ENCODE results near the gene MCU.

MCU gene

DNA sequence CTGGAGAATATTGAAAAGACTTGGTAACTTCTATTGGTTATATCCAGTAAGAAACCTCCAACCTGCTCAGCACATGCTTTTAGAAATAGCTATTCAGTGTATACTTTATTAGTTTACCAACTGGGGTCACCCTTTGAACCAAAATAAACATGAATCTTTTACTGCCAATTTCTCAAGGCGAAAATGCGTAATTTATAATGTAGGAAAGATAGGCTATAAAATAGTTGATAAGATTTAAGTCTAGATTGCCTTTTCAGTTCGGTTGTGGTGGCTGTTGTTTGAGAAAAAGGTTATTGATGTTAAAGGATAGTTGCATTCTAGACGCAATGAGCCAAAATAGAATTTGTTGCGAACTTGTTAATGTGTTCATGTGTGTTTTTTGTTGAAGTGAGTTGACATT lies 119.0 kb downstream of the MCU start:
- no peak overlapping the region for H3K9ac ChIP-seq (ENCODE audit: low read depth in 1 of 2, low read length in 2 of 2)
- H3K4me1 ChIP-seq (ENCODE audit: control insufficient read depth in 1 of 2, insufficient read depth in 2 of 2, low read length in 2 of 2) = no peaks in the 10 kb centered on the region
- H3K27ac ChIP-seq (ENCODE audit: low read depth, low read length) = no peak overlapping the region
- H3K9me3 ChIP-seq (ENCODE audit: control insufficient read depth in 1 of 2, low read length in 2 of 2) = no peaks in the 10 kb centered on the region
- H3K27me3 ChIP-seq (ENCODE audit: control insufficient read depth in 1 of 2, insufficient read depth in 2 of 2, low read length in 2 of 2) = no peaks in the 10 kb centered on the region
- H3K4me3 ChIP-seq (ENCODE audit: low read depth in 1 of 2, low read length in 2 of 2) = no peak overlapping the region
- no peaks in the 10 kb centered on the region for H3K36me3 ChIP-seq (ENCODE audit: control insufficient read depth in 1 of 2, insufficient read depth in 2 of 2, low read length in 2 of 2)

DNA sequence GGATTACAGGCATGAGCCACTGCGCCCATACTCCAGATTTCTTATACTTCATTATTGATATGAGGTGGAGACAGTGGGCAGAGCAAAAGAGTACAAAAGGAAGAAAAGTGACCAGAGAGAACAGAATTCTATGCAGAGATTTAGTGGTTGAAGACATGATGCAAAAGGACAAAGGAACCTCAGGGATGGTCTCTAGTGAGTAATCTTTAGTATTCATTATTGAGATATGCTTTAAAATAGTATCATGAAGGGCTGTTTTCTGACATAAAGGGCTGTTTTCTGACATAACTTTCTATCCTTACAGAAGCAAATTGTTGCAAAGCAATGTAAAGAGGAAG lies 120.4 kb downstream of the MCU start:
- Histone ChIP-seq H3K9me3 (ENCODE audit: control insufficient read depth in 1 of 2, low read length in 2 of 2) (no peaks in the 10 kb centered on the region), H3K36me3 (ENCODE audit: control insufficient read depth in 1 of 2, insufficient read depth in 2 of 2, low read length in 2 of 2) (no peaks in the 10 kb centered on the region), H3K4me1 (ENCODE audit: control insufficient read depth in 1 of 2, insufficient read depth in 2 of 2, low read length in 2 of 2) (peaks cover 0 to 7% of the 10 kb centered on the region in 2 donors), H3K27ac (ENCODE audit: low read depth, low read length) (no peak overlapping the region), H3K9ac (ENCODE audit: low read depth in 1 of 2, low read length in 2 of 2) (no peak overlapping the region), H3K27me3 (ENCODE audit: control insufficient read depth in 1 of 2, insufficient read depth in 2 of 2, low read length in 2 of 2) (no peaks in the 10 kb centered on the region), H3K4me3 (ENCODE audit: low read depth in 1 of 2, low read length in 2 of 2) (no peak overlapping the region)

GRCh38 chr10:72812753-72813430 lies 120.9 kb downstream of the MCU start:
- no peaks in the 10 kb centered on the region for H3K27me3 ChIP-seq (ENCODE audit: control insufficient read depth in 1 of 2, insufficient read depth in 2 of 2, low read length in 2 of 2)
- peaks cover 0 to 7% of the 10 kb centered on the region in 2 donors for H3K4me1 ChIP-seq (ENCODE audit: control insufficient read depth in 1 of 2, insufficient read depth in 2 of 2, low read length in 2 of 2)
- no peaks in the 10 kb centered on the region for H3K9me3 ChIP-seq (ENCODE audit: control insufficient read depth in 1 of 2, low read length in 2 of 2)
- H3K36me3 ChIP-seq (ENCODE audit: control insufficient read depth in 1 of 2, insufficient read depth in 2 of 2, low read length in 2 of 2) = no peaks in the 10 kb centered on the region
- H3K9ac ChIP-seq (ENCODE audit: low read depth in 1 of 2, low read length in 2 of 2) = no peak overlapping the region
- H3K4me3 ChIP-seq (ENCODE audit: low read depth in 1 of 2, low read length in 2 of 2) = no peak overlapping the region
- no peak overlapping the region for H3K27ac ChIP-seq (ENCODE audit: low read depth, low read length)

DNA sequence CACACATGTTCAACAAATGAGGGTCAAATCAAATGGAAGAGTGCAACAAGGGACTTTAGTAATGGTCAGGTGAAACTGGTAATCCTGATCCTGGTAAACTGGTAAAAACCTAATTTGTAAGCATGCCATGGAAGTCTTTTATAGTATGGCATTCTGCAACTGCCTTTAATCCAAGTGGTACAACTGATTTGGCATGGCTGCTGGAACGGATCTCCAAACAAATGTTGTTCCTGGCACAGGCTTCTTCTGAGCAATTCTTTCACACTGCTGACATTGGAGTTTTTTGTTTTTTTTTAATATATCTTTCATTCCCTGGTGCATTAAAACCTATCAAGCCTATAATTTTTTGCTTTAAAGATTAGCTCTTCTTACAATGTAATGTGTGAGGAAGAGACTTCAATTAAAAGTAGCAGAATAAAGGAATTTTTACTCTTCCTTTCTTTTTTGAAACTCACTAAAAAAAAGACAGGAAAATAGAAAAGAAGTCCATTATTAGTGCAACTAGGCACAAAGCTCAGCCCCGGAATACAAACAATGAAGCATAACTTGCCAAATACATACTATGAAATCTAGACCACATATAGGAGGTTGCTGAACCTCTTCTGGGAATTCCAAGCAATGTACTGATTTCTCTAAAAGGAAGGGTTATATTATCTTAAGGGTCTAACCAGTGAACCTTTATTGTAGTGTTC lies 122.3 kb downstream of the MCU start:
- H3K36me3 ChIP-seq (ENCODE audit: control insufficient read depth in 1 of 2, insufficient read depth in 2 of 2, low read length in 2 of 2) = no peaks in the 10 kb centered on the region
- peaks cover 0 to 14% of the 10 kb centered on the region in 2 donors for H3K4me1 ChIP-seq (ENCODE audit: control insufficient read depth in 1 of 2, insufficient read depth in 2 of 2, low read length in 2 of 2)
- no peaks in the 10 kb centered on the region for H3K9me3 ChIP-seq (ENCODE audit: control insufficient read depth in 1 of 2, low read length in 2 of 2)
- H3K9ac ChIP-seq (ENCODE audit: low read depth in 1 of 2, low read length in 2 of 2) = no peak overlapping the region
- no peak overlapping the region for H3K27ac ChIP-seq (ENCODE audit: low read depth, low read length)
- no peak overlapping the region for H3K4me3 ChIP-seq (ENCODE audit: low read depth in 1 of 2, low read length in 2 of 2)
- no peaks in the 10 kb centered on the region for H3K27me3 ChIP-seq (ENCODE audit: control insufficient read depth in 1 of 2, insufficient read depth in 2 of 2, low read length in 2 of 2)

DNA sequence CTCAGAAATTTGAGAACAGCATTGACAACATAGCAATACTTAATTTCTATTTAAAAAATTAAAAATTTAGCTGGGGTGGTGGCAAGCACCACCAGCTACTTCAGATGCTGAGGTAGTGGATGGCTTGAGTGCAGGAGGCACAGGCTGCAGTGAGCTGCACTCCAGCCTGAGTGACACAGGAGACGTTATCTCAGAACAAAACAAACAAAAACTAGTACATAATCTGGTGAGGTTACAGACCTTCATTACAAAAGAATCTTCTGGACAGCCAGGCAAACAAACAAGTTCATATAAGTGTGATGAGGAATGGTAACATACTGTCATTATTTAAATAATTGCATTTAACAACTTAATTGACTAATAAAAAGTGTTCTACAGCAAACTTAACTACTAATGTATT lies 124.6 kb downstream of the MCU start:
- Histone ChIP-seq H3K36me3 (ENCODE audit: control insufficient read depth in 1 of 2, insufficient read depth in 2 of 2, low read length in 2 of 2) (no peaks in the 10 kb centered on the region), H3K27ac (ENCODE audit: low read depth, low read length) (no peak overlapping the region), H3K9ac (ENCODE audit: low read depth in 1 of 2, low read length in 2 of 2) (no peak overlapping the region)

DNA sequence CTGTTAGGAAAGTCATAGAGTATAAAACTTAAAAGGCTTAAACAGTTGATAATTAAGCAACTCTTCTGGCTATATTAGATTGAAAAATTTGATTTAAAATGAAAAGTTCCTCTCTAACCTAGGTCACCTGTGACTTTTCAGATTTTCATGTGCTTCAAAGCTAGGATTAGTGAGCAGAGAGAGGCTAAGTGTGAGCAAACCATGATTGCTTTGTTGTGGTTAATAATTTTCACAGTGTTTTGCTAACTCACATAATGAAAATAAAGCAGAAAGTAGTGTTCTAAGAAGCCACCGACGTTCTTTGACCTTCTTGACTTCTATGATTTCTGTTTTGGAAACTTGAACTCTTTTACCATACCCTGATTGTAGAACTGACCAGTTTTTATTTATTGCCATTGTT lies 126.1 kb downstream of the MCU start:
- H3K9me3 ChIP-seq (ENCODE audit: control insufficient read depth in 1 of 2, low read length in 2 of 2) = peaks cover 0 to 6% of the 10 kb centered on the region in 2 donors
- H3K9ac ChIP-seq (ENCODE audit: low read depth in 1 of 2, low read length in 2 of 2) = no peak overlapping the region
- H3K36me3 ChIP-seq (ENCODE audit: control insufficient read depth in 1 of 2, insufficient read depth in 2 of 2, low read length in 2 of 2) = no peaks in the 10 kb centered on the region
- no peaks in the 10 kb centered on the region for H3K27me3 ChIP-seq (ENCODE audit: control insufficient read depth in 1 of 2, insufficient read depth in 2 of 2, low read length in 2 of 2)
- peaks cover 0 to 14% of the 10 kb centered on the region in 2 donors for H3K4me1 ChIP-seq (ENCODE audit: control insufficient read depth in 1 of 2, insufficient read depth in 2 of 2, low read length in 2 of 2)
- H3K27ac ChIP-seq (ENCODE audit: low read depth, low read length) = no peak overlapping the region
- no peak overlapping the region for H3K4me3 ChIP-seq (ENCODE audit: low read depth in 1 of 2, low read length in 2 of 2)

More for the DNA sequence above, 124.6 kb downstream of the MCU start:
- peaks cover 0 to 14% of the 10 kb centered on the region in 2 donors for H3K4me1 ChIP-seq (ENCODE audit: control insufficient read depth in 1 of 2, insufficient read depth in 2 of 2, low read length in 2 of 2)
- H3K4me3 ChIP-seq (ENCODE audit: low read depth in 1 of 2, low read length in 2 of 2) = no peak overlapping the region
- no peaks in the 10 kb centered on the region for H3K27me3 ChIP-seq (ENCODE audit: control insufficient read depth in 1 of 2, insufficient read depth in 2 of 2, low read length in 2 of 2)
- no peaks in the 10 kb centered on the region for H3K9me3 ChIP-seq (ENCODE audit: control insufficient read depth in 1 of 2, low read length in 2 of 2)

- Histone ChIP-seq H3K36me3 (ENCODE audit: control insufficient read depth in 1 of 2, insufficient read depth in 2 of 2, low read length in 2 of 2) (no peaks in the 10 kb centered on the region), H3K9me3 (ENCODE audit: control insufficient read depth in 1 of 2, low read length in 2 of 2) (peaks cover 0 to 6% of the 10 kb centered on the region in 2 donors), H3K4me1 (ENCODE audit: control insufficient read depth in 1 of 2, insufficient read depth in 2 of 2, low read length in 2 of 2) (peaks cover 0 to 14% of the 10 kb centered on the region in 2 donors), H3K4me3 (ENCODE audit: low read depth in 1 of 2, low read length in 2 of 2) (no peak overlapping the region), H3K9ac (ENCODE audit: low read depth in 1 of 2, low read length in 2 of 2) (no peak overlapping the region), H3K27me3 (ENCODE audit: control insufficient read depth in 1 of 2, insufficient read depth in 2 of 2, low read length in 2 of 2) (no peaks in the 10 kb centered on the region), H3K27ac (ENCODE audit: low read depth, low read length) (no peak overlapping the region)
Observed at GRCh38 chr10:72819053-72819452, 127.1 kb downstream of the MCU start.

DNA sequence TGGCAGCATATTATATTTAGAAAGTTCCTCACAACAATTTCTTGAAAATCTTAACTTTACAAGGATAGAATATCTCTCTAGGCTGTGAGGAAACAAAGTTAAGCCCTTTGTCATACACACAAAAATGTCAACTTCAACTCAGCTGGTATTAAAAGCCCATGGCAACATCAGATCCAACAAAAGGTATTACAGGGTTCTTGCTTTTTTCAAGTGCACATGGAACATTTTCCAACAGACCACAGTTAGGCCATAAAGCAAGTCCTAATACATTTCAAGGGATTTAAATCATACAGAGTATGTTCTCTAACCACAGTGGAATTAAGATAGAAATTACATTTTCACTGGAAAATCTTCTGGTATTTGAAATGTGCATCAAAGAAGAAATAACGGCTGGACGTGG lies 129.7 kb downstream of the MCU start:
- H3K4me3 ChIP-seq (ENCODE audit: low read depth in 1 of 2, low read length in 2 of 2) = no peak overlapping the region
- H3K9ac ChIP-seq (ENCODE audit: low read depth in 1 of 2, low read length in 2 of 2) = no peak overlapping the region
- H3K4me1 ChIP-seq (ENCODE audit: control insufficient read depth in 1 of 2, insufficient read depth in 2 of 2, low read length in 2 of 2) = peaks cover 0 to 14% of the 10 kb centered on the region in 2 donors
- H3K27ac ChIP-seq (ENCODE audit: low read depth, low read length) = no peak overlapping the region
- peaks cover 0 to 6% of the 10 kb centered on the region in 2 donors for H3K9me3 ChIP-seq (ENCODE audit: control insufficient read depth in 1 of 2, low read length in 2 of 2)
- H3K27me3 ChIP-seq (ENCODE audit: control insufficient read depth in 1 of 2, insufficient read depth in 2 of 2, low read length in 2 of 2) = no peaks in the 10 kb centered on the region
- H3K36me3 ChIP-seq (ENCODE audit: control insufficient read depth in 1 of 2, insufficient read depth in 2 of 2, low read length in 2 of 2) = no peaks in the 10 kb centered on the region

- Histone ChIP-seq H3K27ac (ENCODE audit: low read depth, low read length) (no peak overlapping the region), H3K9ac (ENCODE audit: low read depth in 1 of 2, low read length in 2 of 2) (no peak overlapping the region), H3K9me3 (ENCODE audit: control insufficient read depth in 1 of 2, low read length in 2 of 2) (peaks cover 0 to 6% of the 10 kb centered on the region in 2 donors), H3K27me3 (ENCODE audit: control insufficient read depth in 1 of 2, insufficient read depth in 2 of 2, low read length in 2 of 2) (no peaks in the 10 kb centered on the region), H3K4me1 (ENCODE audit: control insufficient read depth in 1 of 2, insufficient read depth in 2 of 2, low read length in 2 of 2) (peaks cover 0 to 7% of the 10 kb centered on the region in 2 donors), H3K4me3 (ENCODE audit: low read depth in 1 of 2, low read length in 2 of 2) (no peak overlapping the region), H3K36me3 (ENCODE audit: control insufficient read depth in 1 of 2, insufficient read depth in 2 of 2, low read length in 2 of 2) (no peaks in the 10 kb centered on the region)
Observed at GRCh38 chr10:72822342-72822986, 130.5 kb downstream of the MCU start.

GRCh38 chr10:72825163-72825562 lies 133.2 kb downstream of the MCU start:
- H3K9me3 ChIP-seq (ENCODE audit: control insufficient read depth in 1 of 2, low read length in 2 of 2) = peaks cover 0 to 6% of the 10 kb centered on the region in 2 donors
- H3K4me1 ChIP-seq (ENCODE audit: control insufficient read depth in 1 of 2, insufficient read depth in 2 of 2, low read length in 2 of 2) = peaks cover 0 to 15% of the 10 kb centered on the region in 2 donors
- no peaks in the 10 kb centered on the region for H3K36me3 ChIP-seq (ENCODE audit: control insufficient read depth in 1 of 2, insufficient read depth in 2 of 2, low read length in 2 of 2)
- H3K27me3 ChIP-seq (ENCODE audit: control insufficient read depth in 1 of 2, insufficient read depth in 2 of 2, low read length in 2 of 2) = no peaks in the 10 kb centered on the region
- no peak overlapping the region for H3K4me3 ChIP-seq (ENCODE audit: low read depth in 1 of 2, low read length in 2 of 2)
- no peak overlapping the region for H3K27ac ChIP-seq (ENCODE audit: low read depth, low read length)
- no peak overlapping the region for H3K9ac ChIP-seq (ENCODE audit: low read depth in 1 of 2, low read length in 2 of 2)

Data from duodenal mucosa (tissue), 2 donors.